ENCODE results near the gene FAM228A.

DNA sequence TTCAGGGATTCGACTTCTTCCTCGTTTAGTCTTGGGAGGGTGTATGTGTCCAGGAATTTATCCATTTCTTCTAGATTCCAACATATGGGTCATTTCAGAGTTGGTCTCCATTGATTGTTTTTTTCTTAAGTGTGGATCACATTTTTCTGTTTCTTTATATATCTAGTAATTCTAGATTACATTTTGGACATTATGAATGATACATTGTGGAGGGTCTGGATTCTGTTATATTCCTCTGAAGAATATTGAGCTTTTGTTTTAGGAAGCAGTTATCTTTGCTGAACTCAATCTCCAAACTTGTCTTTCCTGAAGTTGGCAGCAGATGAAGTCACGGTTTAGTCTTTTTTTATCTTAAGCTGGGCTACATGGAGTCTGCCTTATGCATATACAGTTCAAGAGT lies 42.3 kb upstream of the FAM228A start:
- TF ChIP-seq, protein P1, sequence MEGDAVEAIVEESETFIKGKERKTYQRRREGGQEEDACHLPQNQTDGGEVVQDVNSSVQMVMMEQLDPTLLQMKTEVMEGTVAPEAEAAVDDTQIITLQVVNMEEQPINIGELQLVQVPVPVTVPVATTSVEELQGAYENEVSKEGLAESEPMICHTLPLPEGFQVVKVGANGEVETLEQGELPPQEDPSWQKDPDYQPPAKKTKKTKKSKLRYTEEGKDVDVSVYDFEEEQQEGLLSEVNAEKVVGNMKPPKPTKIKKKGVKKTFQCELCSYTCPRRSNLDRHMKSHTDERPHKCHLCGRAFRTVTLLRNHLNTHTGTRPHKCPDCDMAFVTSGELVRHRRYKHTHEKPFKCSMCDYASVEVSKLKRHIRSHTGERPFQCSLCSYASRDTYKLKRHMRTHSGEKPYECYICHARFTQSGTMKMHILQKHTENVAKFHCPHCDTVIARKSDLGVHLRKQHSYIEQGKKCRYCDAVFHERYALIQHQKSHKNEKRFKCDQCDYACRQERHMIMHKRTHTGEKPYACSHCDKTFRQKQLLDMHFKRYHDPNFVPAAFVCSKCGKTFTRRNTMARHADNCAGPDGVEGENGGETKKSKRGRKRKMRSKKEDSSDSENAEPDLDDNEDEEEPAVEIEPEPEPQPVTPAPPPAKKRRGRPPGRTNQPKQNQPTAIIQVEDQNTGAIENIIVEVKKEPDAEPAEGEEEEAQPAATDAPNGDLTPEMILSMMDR (IDR thresholded peaks at IDR 0.05) = no peak
- TF ChIP-seq POLR2A (IDR thresholded peaks at IDR 0.05) (no peak), EP300 (IDR thresholded peaks at IDR 0.05) (no peak)
